ENCODE data around the gene ANKRD13B. TPM values are rescaled to one million over a fixed set of nuclear protein-coding genes. Genes with fewer than 3 reads are reported as not detected.
"Not testable (repeated sequence)": the region's sequence is repeated elsewhere in the genome, so short reads cannot be mapped to it uniquely, and the experiment has no call there.

The ANKRD13B gene
- total RNA-seq, 1 donor from 2014 or later: 2.8 TPM

- H3K79me2 ChIP-seq (ENCODE audit: low read depth): no peaks in the 10 kb centered on the region
- H3K4me3 Mint-ChIP-seq: no peak overlapping the region
- no peak for DNase-seq (ENCODE audit: low spot score)
Observed at GRCh38 chr17:29650396-29650795, 57.5 kb downstream of the ANKRD13B start.

GRCh38 chr17:29651913-29652312 is 59.0 kb downstream of the ANKRD13B start:
- not testable (repeated sequence) for H3K9me3 Mint-ChIP-seq; DNase-seq (ENCODE audit: low spot score); H3K4me3 ChIP-seq; H3K4me1 ChIP-seq; H3K79me2 ChIP-seq (ENCODE audit: low read depth); H3K36me3 ChIP-seq; H3K27ac Mint-ChIP-seq; H3K27me3 Mint-ChIP-seq (ENCODE audit: insufficient read depth, low read depth); H3K36me3 Mint-ChIP-seq; H3K9me3 ChIP-seq (ENCODE audit: low read depth); H3K27me3 ChIP-seq; H3K4me3 Mint-ChIP-seq; H3K27ac ChIP-seq; H3K4me2 ChIP-seq; H3K9ac ChIP-seq; H4K20me1 ChIP-seq (ENCODE audit: low read depth); H3F3A ChIP-seq (ENCODE audit: low read depth); H2AFZ ChIP-seq (replicated peaks); H3K4me1 Mint-ChIP-seq

More at GRCh38 chr17:29650396-29650795, 57.5 kb downstream of the ANKRD13B start:
- TF ChIP-seq CTCF (IDR thresholded peaks at IDR 0.05): no peak
- TF ChIP-seq EZH2phosphoT487 (IDR thresholded peaks at IDR 0.05): no peak
- no peak for TF ChIP-seq EZH2 (IDR thresholded peaks at IDR 0.05)
- Histone ChIP-seq H3K4me1 (no peaks in the 10 kb centered on the region), H3K27me3 (no peaks in the 10 kb centered on the region), H3K4me3 (no peak overlapping the region), H3K9ac (no peak overlapping the region), H4K20me1 (ENCODE audit: low read depth) (no peaks in the 10 kb centered on the region), H3K9me3 (ENCODE audit: low read depth) (no peaks in the 10 kb centered on the region), H3K4me2 (no peak overlapping the region), H2AFZ (replicated peaks) (no peak overlapping the region), H3F3A (ENCODE audit: low read depth) (no peaks in the 10 kb centered on the region), H3K36me3 (no peaks in the 10 kb centered on the region), H3K27ac (no peak overlapping the region)
- H3K27ac Mint-ChIP-seq: no peak overlapping the region
- H3K9me3 Mint-ChIP-seq: no peaks in the 10 kb centered on the region
- peaks cover 2% of the 10 kb centered on the region for H3K27me3 Mint-ChIP-seq (ENCODE audit: insufficient read depth, low read depth)
- peaks cover 8% of the 10 kb centered on the region for H3K36me3 Mint-ChIP-seq
- H3K4me1 Mint-ChIP-seq: no peaks in the 10 kb centered on the region

- H3K4me2 ChIP-seq: no peak overlapping the region
- H3K79me2 ChIP-seq (ENCODE audit: low read depth): no peaks in the 10 kb centered on the region
- no peak overlapping the region for H3K4me3 ChIP-seq
- Mint-ChIP-seq H3K27me3 (ENCODE audit: insufficient read depth, low read depth) (peaks cover 2% of the 10 kb centered on the region), H3K9me3 (no peaks in the 10 kb centered on the region), H3K36me3 (peaks cover 8% of the 10 kb centered on the region), H3K4me1 (no peaks in the 10 kb centered on the region), H3K4me3 (no peak overlapping the region), H3K27ac (no peak overlapping the region)
- no peaks in the 10 kb centered on the region for H3K4me1 ChIP-seq
- H3F3A ChIP-seq (ENCODE audit: low read depth): no peaks in the 10 kb centered on the region
- DNase-seq (ENCODE audit: low spot score): no peak
- TF ChIP-seq EZH2phosphoT487 (IDR thresholded peaks at IDR 0.05) (no peak), CTCF (IDR thresholded peaks at IDR 0.05) (no peak), EZH2 (IDR thresholded peaks at IDR 0.05) (no peak)
- H3K27me3 ChIP-seq: no peaks in the 10 kb centered on the region
- H3K27ac ChIP-seq: no peak overlapping the region
- no peaks in the 10 kb centered on the region for H4K20me1 ChIP-seq (ENCODE audit: low read depth)
- H2AFZ ChIP-seq (replicated peaks): no peak overlapping the region
- no peaks in the 10 kb centered on the region for H3K9me3 ChIP-seq (ENCODE audit: low read depth)
- no peaks in the 10 kb centered on the region for H3K36me3 ChIP-seq
- H3K9ac ChIP-seq: no peak overlapping the region
Observed at GRCh38 chr17:29652976-29653375, 60.0 kb downstream of the ANKRD13B start.

GRCh38 chr17:29653995-29654714 is 61.2 kb downstream of the ANKRD13B start:
- H3K27ac ChIP-seq: no peak overlapping the region
- no peak for DNase-seq (ENCODE audit: low spot score)
- H3K9ac ChIP-seq: no peak overlapping the region
- H3K36me3 ChIP-seq: no peaks in the 10 kb centered on the region
- no peaks in the 10 kb centered on the region for H3K4me1 Mint-ChIP-seq
- no peak overlapping the region for H3K27ac Mint-ChIP-seq
- no peak overlapping the region for H2AFZ ChIP-seq (replicated peaks)
- H3K4me1 ChIP-seq: no peaks in the 10 kb centered on the region
- H3F3A ChIP-seq (ENCODE audit: low read depth): no peaks in the 10 kb centered on the region
- no peaks in the 10 kb centered on the region for H3K9me3 Mint-ChIP-seq
- H3K79me2 ChIP-seq (ENCODE audit: low read depth): no peaks in the 10 kb centered on the region
- H4K20me1 ChIP-seq (ENCODE audit: low read depth): no peaks in the 10 kb centered on the region
- TF ChIP-seq CTCF (IDR thresholded peaks at IDR 0.05): no peak
- no peak for TF ChIP-seq EZH2phosphoT487 (IDR thresholded peaks at IDR 0.05)
- TF ChIP-seq EZH2 (IDR thresholded peaks at IDR 0.05): no peak
- H3K27me3 Mint-ChIP-seq (ENCODE audit: insufficient read depth, low read depth): peaks cover 2% of the 10 kb centered on the region
- no peak overlapping the region for H3K4me3 Mint-ChIP-seq
- no peak overlapping the region for H3K4me2 ChIP-seq
- no peak overlapping the region for H3K4me3 ChIP-seq
- H3K36me3 Mint-ChIP-seq: peaks cover 3% of the 10 kb centered on the region
- H3K9me3 ChIP-seq (ENCODE audit: low read depth): no peaks in the 10 kb centered on the region
- no peaks in the 10 kb centered on the region for H3K27me3 ChIP-seq
